ENCODE measurements around the gene DENND1A.

DNA sequence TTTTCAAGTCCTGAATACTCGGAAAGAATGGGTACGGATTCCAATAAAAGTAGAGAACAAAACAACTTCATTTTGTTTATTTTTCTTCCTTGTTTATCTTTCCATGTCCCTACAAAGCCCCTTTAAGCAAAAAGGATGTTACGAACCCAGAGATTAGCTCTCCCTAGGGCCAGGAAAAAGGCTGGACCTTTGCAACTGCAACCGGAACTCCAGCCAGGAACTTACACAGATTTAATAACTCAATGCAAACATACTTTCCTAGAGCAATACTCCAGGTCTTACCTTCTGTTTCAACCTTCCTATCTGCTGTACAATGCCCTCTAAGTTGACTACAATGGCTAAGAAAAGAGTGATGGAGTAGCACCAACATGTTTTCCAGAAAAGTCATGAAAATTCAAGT lies 7.0 kb downstream of the DENND1A start:
- TF ChIP-seq POLR2A (IDR thresholded peaks at IDR 0.05): no peak
- TF ChIP-seq, protein P1, sequence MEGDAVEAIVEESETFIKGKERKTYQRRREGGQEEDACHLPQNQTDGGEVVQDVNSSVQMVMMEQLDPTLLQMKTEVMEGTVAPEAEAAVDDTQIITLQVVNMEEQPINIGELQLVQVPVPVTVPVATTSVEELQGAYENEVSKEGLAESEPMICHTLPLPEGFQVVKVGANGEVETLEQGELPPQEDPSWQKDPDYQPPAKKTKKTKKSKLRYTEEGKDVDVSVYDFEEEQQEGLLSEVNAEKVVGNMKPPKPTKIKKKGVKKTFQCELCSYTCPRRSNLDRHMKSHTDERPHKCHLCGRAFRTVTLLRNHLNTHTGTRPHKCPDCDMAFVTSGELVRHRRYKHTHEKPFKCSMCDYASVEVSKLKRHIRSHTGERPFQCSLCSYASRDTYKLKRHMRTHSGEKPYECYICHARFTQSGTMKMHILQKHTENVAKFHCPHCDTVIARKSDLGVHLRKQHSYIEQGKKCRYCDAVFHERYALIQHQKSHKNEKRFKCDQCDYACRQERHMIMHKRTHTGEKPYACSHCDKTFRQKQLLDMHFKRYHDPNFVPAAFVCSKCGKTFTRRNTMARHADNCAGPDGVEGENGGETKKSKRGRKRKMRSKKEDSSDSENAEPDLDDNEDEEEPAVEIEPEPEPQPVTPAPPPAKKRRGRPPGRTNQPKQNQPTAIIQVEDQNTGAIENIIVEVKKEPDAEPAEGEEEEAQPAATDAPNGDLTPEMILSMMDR (IDR thresholded peaks at IDR 0.05): no peak
- TF ChIP-seq POLR2AphosphoS5 (IDR thresholded peaks at IDR 0.05): no peak
